Measurements from ENCODE around the gene ASB2.

GRCh38 chr14:93957751-93958566, 18.4 kb downstream of the ASB2 start:
- TF ChIP-seq, protein P1, sequence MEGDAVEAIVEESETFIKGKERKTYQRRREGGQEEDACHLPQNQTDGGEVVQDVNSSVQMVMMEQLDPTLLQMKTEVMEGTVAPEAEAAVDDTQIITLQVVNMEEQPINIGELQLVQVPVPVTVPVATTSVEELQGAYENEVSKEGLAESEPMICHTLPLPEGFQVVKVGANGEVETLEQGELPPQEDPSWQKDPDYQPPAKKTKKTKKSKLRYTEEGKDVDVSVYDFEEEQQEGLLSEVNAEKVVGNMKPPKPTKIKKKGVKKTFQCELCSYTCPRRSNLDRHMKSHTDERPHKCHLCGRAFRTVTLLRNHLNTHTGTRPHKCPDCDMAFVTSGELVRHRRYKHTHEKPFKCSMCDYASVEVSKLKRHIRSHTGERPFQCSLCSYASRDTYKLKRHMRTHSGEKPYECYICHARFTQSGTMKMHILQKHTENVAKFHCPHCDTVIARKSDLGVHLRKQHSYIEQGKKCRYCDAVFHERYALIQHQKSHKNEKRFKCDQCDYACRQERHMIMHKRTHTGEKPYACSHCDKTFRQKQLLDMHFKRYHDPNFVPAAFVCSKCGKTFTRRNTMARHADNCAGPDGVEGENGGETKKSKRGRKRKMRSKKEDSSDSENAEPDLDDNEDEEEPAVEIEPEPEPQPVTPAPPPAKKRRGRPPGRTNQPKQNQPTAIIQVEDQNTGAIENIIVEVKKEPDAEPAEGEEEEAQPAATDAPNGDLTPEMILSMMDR (IDR thresholded peaks at IDR 0.05): no peak
- TF ChIP-seq POLR2A (IDR thresholded peaks at IDR 0.05): no peak
- TF ChIP-seq EP300 (IDR thresholded peaks at IDR 0.05): no peak
